Activated T-cell treated with anti-CD3 and anti-CD28 coated beads, Interleukin-2, amount 50 U/mL, for 24 hours (primary cell): ENCODE measurements around the gene PPOX.

ENCODE experiments used
- DNase-seq: peaks from one replicate; pipeline ENCODE4 v3.0.0-alpha.2; 2020
- H3K27ac Mint-ChIP-seq: 2 replicates; pipeline ENCODE4 v1.8.0; 2020; ENCODE audit warnings: mild to moderate bottlenecking, mixed read lengths
- H3K27me3 Mint-ChIP-seq: 2 replicates; pipeline ENCODE4 v1.8.0; 2020; ENCODE audit warnings: mixed read lengths
- H3K36me3 Mint-ChIP-seq: 2 replicates; pipeline ENCODE4 v1.8.0; 2020; ENCODE audit warnings: low read depth, mixed read lengths
- H3K4me1 Mint-ChIP-seq: 2 replicates; pipeline ENCODE4 v1.8.0; 2020; ENCODE audit warnings: low read depth, mixed read lengths
- H3K4me3 Mint-ChIP-seq: 2 replicates; pipeline ENCODE4 v1.8.0; 2020; ENCODE audit warnings: mild to moderate bottlenecking, moderate library complexity, mixed read lengths
- H3K9me3 Mint-ChIP-seq: 2 replicates; pipeline ENCODE4 v1.8.0; 2020; ENCODE audit warnings: mixed read lengths

The PPOX gene

GRCh38 chr1:161206411-161207140 lies 40.4 kb downstream of the PPOX start:
- no peaks in the 10 kb centered on the region for H3K27me3 Mint-ChIP-seq
- peaks cover 56% of the 10 kb centered on the region for H3K4me1 Mint-ChIP-seq
- no peak overlapping the region for H3K4me3 Mint-ChIP-seq
- no peak for DNase-seq
- peaks cover 81% of the 10 kb centered on the region for H3K36me3 Mint-ChIP-seq
- H3K27ac Mint-ChIP-seq, result peak overlapping the region; percentile 71
- H3K9me3 Mint-ChIP-seq, result no peaks in the 10 kb centered on the region

GRCh38 chr1:161207173-161207572 lies 40.9 kb downstream of the PPOX start:
- H3K4me3 Mint-ChIP-seq, result no peak overlapping the region
- DNase-seq, result no peak
- H3K36me3 Mint-ChIP-seq, result peaks cover 87% of the 10 kb centered on the region
- peaks cover 52% of the 10 kb centered on the region for H3K4me1 Mint-ChIP-seq
- no peaks in the 10 kb centered on the region for H3K27me3 Mint-ChIP-seq
- no peaks in the 10 kb centered on the region for H3K9me3 Mint-ChIP-seq
- peak overlapping the region; percentile 50 for H3K27ac Mint-ChIP-seq

DNA sequence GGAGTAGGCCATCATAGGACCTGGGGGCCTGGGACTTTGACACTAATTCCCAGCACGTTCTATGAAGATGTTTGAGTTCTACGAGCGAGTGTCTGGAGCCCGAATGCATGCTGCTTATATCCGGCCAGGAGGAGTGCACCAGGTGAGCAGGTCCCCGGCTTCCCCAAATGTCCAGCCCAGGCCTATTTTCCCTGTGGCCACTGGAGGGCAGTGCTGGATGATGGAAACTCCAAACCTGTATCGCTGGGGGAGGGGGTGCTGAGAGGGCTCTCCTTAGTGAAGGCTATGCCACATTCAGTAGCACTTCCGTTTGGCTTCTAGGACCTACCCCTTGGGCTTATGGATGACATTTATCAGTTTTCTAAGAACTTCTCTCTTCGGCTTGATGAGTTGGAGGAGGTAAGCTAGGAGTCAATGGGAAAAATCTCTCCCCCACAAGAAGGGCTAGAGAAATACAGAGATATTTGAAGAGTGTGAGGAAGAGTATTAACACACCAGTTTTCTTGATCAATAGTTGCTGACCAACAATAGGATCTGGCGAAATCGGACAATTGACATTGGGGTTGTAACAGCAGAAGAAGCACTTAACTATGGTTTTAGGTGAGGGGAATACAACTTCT lies 43.7 kb downstream of the PPOX start:
- H3K4me1 Mint-ChIP-seq, result peaks cover 35% of the 10 kb centered on the region
- DNase-seq, result peak; percentile 76
- H3K36me3 Mint-ChIP-seq, result peaks cover 91% of the 10 kb centered on the region
- H3K27me3 Mint-ChIP-seq, result no peaks in the 10 kb centered on the region
- H3K9me3 Mint-ChIP-seq, result no peaks in the 10 kb centered on the region
- H3K4me3 Mint-ChIP-seq, result no peak overlapping the region
- peak overlapping the region; percentile 88 for H3K27ac Mint-ChIP-seq

GRCh38 chr1:161214369-161214768 lies 48.1 kb downstream of the PPOX start:
- Mint-ChIP-seq H3K27me3 (no peaks in the 10 kb centered on the region), H3K9me3 (no peaks in the 10 kb centered on the region), H3K4me1 (peaks cover 46% of the 10 kb centered on the region), H3K27ac (no peak overlapping the region), H3K36me3 (peaks cover 60% of the 10 kb centered on the region), H3K4me3 (no peak overlapping the region)
- no peak for DNase-seq

GRCh38 chr1:161215076-161215475 lies 48.9 kb downstream of the PPOX start, which contains the start of gene FCER1G:
Gene FCER1G (plus strand): TSS chr1:161215295. CDS start chr1:161215322, 27 bp downstream.
- Mint-ChIP-seq H3K27me3 (no peaks in the 10 kb centered on the region), H3K9me3 (no peaks in the 10 kb centered on the region), H3K4me1 (peaks cover 46% of the 10 kb centered on the region), H3K27ac (peak within 1 kb of the TSS; percentile 70), H3K4me3 (peak within 1 kb of the TSS; percentile 13), H3K36me3 (peaks cover 53% of the 10 kb centered on the region)
- DNase-seq, result no peak

DNA sequence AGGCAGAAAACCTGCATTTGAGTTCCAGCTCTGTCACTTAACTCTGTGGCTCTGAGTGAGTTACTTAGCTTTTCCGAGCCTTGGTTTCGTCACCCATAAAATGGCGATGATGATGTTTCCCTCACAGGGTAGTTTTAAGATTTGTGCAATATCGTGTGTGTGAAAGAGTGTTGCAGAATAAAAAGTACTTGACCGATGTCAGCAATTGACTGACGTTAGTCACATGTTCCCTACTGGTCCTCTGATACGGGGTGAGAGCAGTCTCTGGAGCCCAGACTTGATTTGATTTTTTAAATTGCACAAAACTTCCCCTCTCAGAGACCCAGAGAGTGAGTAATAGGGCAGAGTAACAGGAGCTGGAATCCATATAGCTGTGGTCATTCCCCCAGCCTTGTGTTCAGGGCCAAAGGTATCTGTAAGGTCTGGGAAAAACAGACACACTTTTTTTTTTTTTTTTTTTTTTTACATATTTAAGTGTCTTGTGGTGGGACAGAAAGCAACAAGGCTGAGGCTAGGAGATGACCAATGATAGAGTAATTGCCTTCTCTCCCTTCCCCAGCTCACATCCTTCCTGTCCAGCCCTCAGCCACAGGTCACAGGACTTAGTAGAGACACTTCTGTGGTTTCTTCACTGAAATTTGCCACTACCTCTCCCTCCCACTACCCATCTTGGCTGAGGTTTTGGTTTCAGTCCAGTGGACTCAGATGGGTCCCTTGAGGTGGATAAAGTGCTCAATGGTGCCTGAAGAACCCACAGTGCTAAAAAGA lies 50.9 kb downstream of the PPOX start:
- DNase-seq, result no peak
- H3K36me3 Mint-ChIP-seq, result peaks cover 32% of the 10 kb centered on the region
- peaks cover 55% of the 10 kb centered on the region for H3K4me1 Mint-ChIP-seq

GRCh38 chr1:161217831-161218230 lies 51.6 kb downstream of the PPOX start:
- peak overlapping the region; percentile 69 for H3K27ac Mint-ChIP-seq
- no peak for DNase-seq
- peaks cover 55% of the 10 kb centered on the region for H3K4me1 Mint-ChIP-seq
- H3K4me3 Mint-ChIP-seq, result no peak overlapping the region
- no peaks in the 10 kb centered on the region for H3K27me3 Mint-ChIP-seq
- no peaks in the 10 kb centered on the region for H3K9me3 Mint-ChIP-seq
- H3K36me3 Mint-ChIP-seq, result peaks cover 25% of the 10 kb centered on the region

More for the DNA sequence above, 50.9 kb downstream of the PPOX start:
- Mint-ChIP-seq H3K27ac (peak overlapping the region; percentile 76), H3K27me3 (no peaks in the 10 kb centered on the region), H3K4me3 (no peak overlapping the region), H3K9me3 (no peaks in the 10 kb centered on the region)

- no peak overlapping the region for H3K4me3 Mint-ChIP-seq
- no peaks in the 10 kb centered on the region for H3K27me3 Mint-ChIP-seq
- peaks cover 55% of the 10 kb centered on the region for H3K4me1 Mint-ChIP-seq
- H3K36me3 Mint-ChIP-seq, result peaks cover 18% of the 10 kb centered on the region
- peak overlapping the region; percentile 69 for H3K27ac Mint-ChIP-seq
- no peaks in the 10 kb centered on the region for H3K9me3 Mint-ChIP-seq
- DNase-seq, result no peak
Measured at GRCh38 chr1:161218301-161219077, 52.3 kb downstream of the PPOX start.

DNA sequence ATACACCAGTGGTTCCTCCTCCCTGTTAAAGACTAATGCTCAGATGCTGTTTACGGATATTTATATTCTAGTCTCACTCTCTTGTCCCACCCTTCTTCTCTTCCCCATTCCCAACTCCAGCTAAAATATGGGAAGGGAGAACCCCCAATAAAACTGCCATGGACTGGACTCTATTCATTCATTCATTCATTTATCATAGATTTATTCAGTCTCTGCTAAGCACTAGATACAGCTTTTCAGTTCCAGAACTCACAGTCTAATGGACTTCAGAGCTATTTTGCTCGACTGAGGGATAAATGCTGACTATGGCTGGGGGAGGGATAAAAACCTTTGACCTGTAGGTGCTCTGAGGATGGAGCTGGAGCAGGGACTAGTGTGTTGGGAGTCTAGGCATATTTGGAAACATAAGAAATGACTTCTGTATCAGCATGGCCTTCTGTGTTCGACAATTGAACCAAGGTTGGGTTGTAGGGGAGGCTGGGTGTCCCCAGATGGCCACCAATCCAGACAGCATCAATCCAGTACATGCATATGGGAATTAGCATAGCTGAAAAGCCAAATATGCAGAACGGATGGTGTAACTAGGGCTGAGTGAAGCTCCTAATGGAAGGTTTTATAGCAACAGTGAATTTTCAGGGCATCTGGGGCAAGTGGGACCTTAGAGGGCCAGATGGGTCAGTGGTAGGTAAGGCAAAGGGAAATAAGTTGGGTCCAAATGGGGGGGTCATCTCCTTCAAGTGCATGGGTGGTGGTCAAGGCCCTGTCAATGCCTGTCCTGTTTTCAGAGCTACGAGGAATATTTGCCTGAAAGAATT lies 53.1 kb downstream of the PPOX start:
- DNase-seq, result no peak
- H3K36me3 Mint-ChIP-seq, result peaks cover 11% of the 10 kb centered on the region
- no peak overlapping the region for H3K27ac Mint-ChIP-seq
- H3K27me3 Mint-ChIP-seq, result no peaks in the 10 kb centered on the region
- peaks cover 55% of the 10 kb centered on the region for H3K4me1 Mint-ChIP-seq
- no peak overlapping the region for H3K4me3 Mint-ChIP-seq
- no peaks in the 10 kb centered on the region for H3K9me3 Mint-ChIP-seq

- H3K4me3 Mint-ChIP-seq, result no peak overlapping the region
Measured at GRCh38 chr1:161220002-161220401, 53.8 kb downstream of the PPOX start.

More at GRCh38 chr1:161220002-161220401, 53.8 kb downstream of the PPOX start:
- Mint-ChIP-seq H3K36me3 (peaks cover 3% of the 10 kb centered on the region), H3K27me3 (no peaks in the 10 kb centered on the region), H3K9me3 (no peaks in the 10 kb centered on the region), H3K27ac (no peak overlapping the region), H3K4me1 (peaks cover 52% of the 10 kb centered on the region)
- no peak for DNase-seq
